ENCODE data around the gene SEMA4G.
A peak's percentile ranks its signal among the peaks of the same experiment; 100 is the strongest.

SEMA4G gene

GRCh38 chr10:100993986-100994708, 24.8 kb downstream of the SEMA4G start:
- peak; percentile 55 for DNase-seq

GRCh38 chr10:100995181-100995580, 25.9 kb downstream of the SEMA4G start:
- no peak for DNase-seq

GRCh38 chr10:100996678-100997359, 27.5 kb downstream of the SEMA4G start:
- no peak for DNase-seq

GRCh38 chr10:100997360-100998182, 28.3 kb downstream of the SEMA4G start:
- DNase-seq, result peak; percentile 63

- peak; percentile 93 for DNase-seq
Observed at GRCh38 chr10:100998183-100998990, 29.1 kb downstream of the SEMA4G start.

GRCh38 chr10:100998991-100999741, 29.9 kb downstream of the SEMA4G start:
- peak; percentile 90 for DNase-seq

GRCh38 chr10:100999742-101000126, 30.4 kb downstream of the SEMA4G start, which contains the start of gene LZTS2:
LZTS2 (plus strand) TSS chr10:100999808; CDS start chr10:101002539, 2,731 bp downstream.
- DNase-seq, result no peak

- DNase-seq, result no peak
Observed at GRCh38 chr10:101000127-101000914, 31.0 kb downstream of the SEMA4G start.

- peak; percentile 90 for DNase-seq
Observed at GRCh38 chr10:101000915-101001658, 31.8 kb downstream of the SEMA4G start.

GRCh38 chr10:101001659-101002035, 32.3 kb downstream of the SEMA4G start:
- DNase-seq, result no peak

GRCh38 chr10:101002456-101002855, 33.2 kb downstream of the SEMA4G start:
- no peak for DNase-seq

- no peak for DNase-seq
Observed at GRCh38 chr10:101003639-101004206, 34.4 kb downstream of the SEMA4G start.

GRCh38 chr10:101005361-101005760, 36.1 kb downstream of the SEMA4G start:
- no peak for DNase-seq

GRCh38 chr10:101005869-101006567, 36.7 kb downstream of the SEMA4G start:
- no peak for DNase-seq

GRCh38 chr10:101006593-101007098, 37.3 kb downstream of the SEMA4G start:
- DNase-seq, result peak; percentile 72

- DNase-seq, result no peak
Observed at GRCh38 chr10:101007099-101007711, 37.9 kb downstream of the SEMA4G start.

- no peak for DNase-seq
Observed at GRCh38 chr10:101007915-101008822, 38.9 kb downstream of the SEMA4G start.

All from left hindlimb (tissue), 1 donor.